Bone marrow (tissue), 2 donors: ENCODE measurements around the gene UBAC1.
A peak's percentile ranks its signal among the peaks of the same experiment; 100 is the strongest.

Experiments used
- DNase-seq, 2 donors: peaks; one replicate each; lab custom pipeline; 2025; lab: John Stamatoyannopoulos, UW

Gene UBAC1, protein sequence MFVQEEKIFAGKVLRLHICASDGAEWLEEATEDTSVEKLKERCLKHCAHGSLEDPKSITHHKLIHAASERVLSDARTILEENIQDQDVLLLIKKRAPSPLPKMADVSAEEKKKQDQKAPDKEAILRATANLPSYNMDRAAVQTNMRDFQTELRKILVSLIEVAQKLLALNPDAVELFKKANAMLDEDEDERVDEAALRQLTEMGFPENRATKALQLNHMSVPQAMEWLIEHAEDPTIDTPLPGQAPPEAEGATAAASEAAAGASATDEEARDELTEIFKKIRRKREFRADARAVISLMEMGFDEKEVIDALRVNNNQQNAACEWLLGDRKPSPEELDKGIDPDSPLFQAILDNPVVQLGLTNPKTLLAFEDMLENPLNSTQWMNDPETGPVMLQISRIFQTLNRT

DNA sequence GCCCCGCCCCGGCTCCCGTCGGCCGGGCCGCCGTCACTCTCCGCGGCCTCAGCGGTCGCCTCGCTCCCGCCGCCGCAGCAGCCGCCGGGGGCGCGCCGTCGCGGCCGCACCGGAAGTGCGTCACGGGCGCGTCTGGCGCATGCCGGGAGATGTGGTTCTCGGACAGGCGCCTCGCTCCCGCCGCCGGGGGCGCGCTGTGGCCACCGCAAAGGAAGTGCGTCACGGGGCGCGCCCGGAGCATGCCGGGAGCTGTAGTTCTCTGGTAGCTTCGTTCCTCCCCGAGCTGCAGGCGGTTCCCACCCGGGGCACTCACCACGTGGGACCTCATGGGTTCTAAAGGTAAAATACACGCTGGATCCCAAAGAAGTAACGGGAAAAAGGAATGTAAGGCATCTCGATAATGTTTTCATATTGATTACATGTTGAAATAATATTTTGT lies at the start of gene UBAC1:
UBAC1 (minus strand) TSS at position 97 of the 439 bp plus-strand sequence. CDS start 211 bp downstream, outside the sequence.
- peak; percentile 70 to 71 for DNase-seq

DNA sequence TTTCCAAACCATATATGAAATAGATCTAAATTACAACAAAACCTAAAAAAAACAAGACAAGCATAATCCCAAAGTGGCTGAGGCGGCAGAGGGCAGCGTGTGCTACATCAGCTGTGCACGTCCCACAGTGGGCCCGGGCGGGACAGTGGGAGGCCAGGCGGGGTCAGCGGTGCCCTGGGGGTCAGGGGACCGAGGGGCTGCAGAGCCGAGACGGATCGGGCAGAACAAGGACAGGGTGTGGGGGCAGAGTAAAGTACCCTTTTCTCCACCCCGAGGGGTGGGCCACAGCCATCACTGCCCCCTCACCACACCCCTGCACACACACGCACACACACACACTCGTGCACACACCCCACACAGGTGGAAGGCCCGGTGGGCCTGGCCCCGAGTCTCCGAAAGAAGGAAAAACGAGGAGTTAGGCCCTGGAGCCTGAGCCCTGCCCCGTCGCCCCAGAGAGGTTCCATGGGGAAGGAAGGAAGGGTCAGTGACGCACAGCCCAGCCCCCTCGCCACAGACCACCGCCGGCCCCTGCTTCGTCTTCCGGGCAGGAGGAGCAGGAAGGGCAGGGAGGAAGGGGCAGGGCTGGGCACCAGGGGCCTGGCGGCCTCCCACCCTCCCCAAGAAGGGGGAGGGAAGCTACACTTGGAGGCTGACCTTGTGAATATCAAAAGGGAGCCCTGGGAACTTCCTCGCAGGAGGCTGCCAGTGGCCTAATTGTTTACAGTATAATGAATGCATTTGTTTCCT lies 49.6 kb upstream of the UBAC1 start:
- DNase-seq, result no peak

DNA sequence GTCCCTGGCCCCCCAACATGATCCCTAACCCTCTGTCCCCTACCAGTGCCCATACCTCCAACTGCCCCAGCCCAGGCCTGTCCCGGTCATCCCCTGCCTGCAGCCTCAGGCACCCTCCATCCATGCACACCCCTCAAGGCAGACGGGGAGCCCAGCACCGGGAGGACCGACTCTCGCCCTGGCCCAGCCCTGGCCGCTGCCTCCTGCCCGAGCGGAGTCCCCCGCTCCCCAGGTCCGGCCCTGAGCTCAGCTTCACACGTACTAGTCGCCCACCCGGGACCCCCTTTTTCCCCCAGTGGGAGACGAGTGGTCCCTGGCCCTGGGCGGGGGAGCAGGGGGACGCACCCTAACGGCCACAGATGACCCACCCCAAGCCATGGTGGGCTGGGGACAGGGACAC lies 49.0 kb upstream of the UBAC1 start:
- no peak for DNase-seq

DNA sequence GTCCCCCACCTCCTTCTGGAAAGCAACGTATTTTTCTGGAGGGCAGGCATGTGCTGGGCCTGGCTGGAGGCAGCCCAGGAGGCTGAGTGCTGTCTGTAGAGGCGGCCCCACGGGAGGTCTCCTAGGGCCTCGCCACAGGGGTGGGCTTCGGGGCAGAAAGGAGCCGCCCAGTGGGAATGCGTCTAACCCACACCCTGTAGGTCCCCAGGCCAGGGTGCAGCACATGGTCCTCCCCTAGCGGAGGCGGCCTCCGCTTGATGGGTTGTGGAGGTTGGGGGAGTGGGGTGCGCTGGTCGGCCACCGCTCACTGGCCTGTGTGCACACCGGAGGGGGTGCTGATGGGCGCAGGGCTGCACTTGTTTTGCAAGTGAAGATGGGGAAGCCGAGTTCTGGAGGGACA lies 48.3 kb upstream of the UBAC1 start:
- no peak for DNase-seq

DNA sequence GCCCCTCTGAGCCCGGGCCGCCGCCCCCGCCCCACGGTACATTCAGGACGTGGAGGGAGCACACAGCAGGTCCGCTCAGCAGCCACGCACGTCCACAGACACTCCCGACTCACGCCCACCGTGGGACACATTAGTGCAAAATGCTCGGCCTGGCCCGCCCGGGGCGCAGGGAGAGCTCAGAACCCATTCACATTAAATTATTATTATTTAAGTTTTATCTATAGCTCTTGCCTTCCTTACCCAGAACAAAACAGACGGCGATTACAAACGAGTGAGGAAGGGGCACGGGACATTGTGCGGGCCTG lies 47.5 kb upstream of the UBAC1 start:
- DNase-seq, result no peak

DNA sequence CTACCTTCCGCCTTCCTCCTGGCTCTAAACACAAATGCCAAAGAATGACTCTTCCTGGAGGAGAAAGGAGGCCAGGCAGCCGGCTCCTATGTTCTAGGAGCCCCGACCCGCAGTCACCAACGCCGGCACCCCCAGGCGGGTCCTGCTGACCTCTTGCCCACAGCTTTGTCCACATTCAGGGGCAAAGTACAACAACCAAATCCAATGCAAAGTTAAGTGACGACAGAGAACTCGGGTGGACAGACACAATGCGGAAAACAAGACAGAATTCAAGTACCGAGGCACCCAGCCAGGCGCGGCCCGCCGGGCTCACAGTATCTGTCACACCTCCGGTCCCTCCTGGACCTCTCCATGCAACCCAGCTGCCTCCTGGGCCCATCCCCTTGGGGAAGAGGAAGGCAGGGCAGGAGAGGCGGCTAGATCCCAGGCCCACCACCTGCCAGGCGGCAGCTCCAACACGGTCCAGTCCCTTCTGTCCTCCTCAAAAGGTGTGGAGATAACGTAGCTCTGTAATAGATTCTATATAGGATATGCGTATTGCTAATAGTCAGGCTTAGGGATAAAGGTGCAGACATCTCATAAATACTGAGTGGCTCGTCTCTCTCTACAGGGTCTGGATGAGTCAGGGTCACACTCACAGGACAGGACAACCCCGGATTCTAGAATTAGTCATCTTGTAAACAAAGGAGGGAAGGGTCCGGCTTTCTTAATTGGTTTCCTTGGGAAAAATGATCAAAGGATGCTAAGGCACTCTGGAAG lies 46.9 kb upstream of the UBAC1 start:
- no peak for DNase-seq

DNA sequence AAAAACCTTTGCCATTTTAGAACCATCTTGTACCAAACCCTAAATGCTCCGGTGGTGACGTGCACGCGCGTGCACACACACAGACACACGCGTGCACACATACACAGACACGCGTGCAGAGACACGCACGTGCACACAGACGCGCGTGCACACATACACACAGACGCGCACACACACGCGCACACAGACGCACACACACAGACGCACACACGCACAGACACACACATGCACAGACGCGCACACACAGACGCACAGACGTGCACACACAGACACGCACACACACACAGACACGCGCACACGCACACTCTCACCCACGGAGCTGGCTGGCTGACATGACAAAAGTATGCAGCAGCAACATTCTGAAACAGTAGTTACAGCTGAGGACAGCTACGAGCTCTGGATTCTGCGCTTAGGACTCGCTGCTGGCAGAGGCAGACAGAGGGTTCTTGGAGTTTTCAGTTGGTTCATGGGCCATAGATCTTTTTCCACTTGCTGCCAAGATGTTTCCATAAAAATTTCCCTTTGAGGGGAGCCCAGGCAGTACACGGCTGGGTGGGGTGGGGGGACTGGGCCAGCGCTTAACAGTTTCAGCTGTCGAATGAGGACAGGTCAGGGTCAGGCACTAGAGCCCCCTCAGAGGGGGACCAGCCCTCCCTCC lies 46.2 kb upstream of the UBAC1 start:
- DNase-seq, result no peak

DNA sequence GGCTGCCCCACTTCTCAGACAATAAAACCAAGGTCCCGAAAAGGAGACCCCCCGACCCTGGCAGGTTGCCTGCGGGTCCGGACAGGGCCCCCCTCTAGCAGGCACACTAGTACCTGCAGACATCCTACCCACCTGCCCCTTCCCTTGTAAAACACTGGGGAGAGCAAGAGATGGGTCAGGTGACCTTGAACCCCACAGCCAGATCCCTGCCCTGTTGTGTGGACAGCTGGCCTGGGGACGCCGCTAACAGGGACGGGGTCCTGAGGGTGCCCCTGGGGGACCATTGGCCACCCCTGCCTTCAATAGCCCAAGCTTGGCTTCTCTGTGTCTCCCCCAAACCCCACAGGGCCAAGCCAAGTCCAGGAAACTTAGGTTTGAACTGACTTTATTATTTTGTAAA lies 45.0 kb upstream of the UBAC1 start:
- DNase-seq, result no peak

DNA sequence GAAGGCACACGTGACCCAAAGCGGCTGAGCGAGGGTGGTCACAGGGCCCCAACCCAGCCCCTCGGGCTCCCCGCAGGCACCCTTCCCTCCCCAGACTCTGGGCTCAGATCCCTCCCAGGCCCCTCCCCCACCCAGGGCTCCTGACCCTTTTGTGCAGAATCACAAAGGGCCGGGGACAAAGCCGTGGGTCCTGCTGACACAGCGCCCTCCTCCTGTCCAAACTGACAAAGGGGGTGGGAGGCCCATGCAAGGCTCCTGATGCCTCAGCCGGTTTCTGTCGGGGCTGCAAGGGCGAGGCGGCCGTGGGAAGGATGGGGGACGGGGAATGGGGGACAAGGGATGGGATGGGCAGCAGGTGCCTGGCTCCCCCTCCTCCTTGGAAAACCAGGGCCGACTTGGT lies 43.5 kb upstream of the UBAC1 start:
- no peak for DNase-seq

DNA sequence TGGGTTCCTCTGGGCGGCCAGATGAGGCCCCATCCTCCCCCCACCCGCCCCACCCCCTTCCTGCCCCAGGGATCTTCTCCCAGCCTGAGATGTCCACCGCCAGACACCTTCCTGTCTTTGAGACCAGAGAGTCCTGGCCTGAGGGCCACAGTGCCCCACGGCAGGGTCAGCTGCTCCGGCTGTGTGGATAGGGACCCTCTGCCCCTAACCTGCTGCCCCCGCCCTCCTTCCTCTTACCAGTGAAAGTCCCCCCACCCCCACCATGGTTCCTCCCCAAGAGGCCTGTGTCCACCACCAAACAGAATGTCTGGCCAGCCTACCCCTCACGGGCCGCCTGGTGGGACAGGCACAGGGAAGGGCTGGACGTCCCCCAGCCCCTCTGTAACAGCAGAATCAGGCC lies 43.0 kb upstream of the UBAC1 start:
- DNase-seq, result no peak

DNA sequence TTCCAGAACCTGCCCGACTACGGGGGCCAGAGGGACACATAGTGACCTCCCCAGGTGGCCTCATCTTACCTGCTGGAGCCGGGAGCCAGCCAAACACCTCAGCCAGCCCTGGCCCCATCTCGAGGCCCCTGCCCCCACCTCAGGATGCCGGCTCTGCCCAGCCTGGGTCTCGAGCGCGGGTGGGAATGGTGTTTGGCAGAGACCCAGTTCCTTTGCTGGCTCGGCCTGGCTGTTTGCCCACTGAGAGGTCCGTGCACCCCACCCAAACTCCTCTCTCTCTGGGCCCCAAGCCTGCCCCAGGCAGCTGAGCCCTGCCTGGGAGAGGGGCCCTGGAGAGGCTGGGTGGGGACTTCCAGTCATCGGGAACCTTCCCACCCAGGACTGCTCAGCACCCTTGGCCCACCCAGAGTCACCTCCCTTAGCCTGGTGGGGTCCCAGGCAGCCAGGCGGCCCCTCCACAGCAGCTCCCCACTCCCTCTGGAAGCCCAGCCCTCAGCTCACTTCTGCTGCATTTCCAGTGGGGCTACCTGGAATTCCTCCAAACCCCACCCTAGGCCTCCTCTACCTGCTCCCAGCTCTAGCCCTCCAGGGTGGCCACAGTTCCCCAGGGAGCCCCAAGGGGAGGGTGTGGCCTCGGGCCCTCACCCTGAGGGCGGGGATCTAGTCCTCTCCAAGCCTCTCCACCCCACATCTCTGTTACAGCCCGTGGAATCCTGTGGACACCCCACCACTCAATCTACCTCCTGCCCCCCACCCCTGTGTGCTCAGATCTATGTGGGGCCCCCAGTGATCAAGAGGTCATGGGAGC lies 42.4 kb upstream of the UBAC1 start:
- no peak for DNase-seq

DNA sequence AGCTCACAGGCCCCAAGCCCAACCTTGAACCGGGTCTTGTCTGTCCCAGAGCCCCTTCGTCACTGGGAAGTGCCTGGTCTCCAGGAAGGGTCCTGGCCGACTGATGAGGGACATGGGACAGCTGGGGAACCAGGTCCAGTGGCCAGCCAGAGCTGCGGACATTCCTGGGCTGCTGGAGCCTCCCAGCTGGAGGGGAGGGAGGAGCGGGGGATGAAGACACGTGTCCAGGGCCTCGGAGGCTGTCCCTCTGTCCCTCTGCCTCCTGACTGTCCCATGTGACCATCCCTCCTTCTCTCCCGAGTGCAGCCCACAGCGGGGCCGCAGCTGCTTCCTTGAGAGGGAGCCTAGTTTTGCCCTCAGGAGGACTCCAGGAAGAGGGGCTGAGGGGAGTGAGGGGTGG lies 41.7 kb upstream of the UBAC1 start:
- no peak for DNase-seq

DNA sequence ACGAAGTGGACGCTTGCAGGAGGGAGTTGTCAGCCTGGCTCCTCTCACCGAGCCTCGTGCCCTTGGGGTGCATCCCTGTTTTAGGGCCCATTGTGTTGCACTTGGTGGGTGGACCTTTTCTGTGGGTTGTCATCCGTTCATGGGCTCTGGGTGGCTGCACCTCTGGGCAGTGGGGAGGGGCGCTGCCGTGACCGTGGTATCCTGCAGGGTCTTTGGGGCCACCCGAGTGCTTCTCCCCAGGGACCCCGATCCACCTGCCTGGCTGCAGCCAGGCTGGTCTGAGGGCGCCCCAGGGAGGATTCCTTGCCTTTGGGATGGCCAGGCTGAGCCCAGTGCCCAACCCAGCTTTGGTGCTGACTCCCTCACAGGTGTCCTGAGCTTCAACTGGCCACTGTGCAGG lies 41.0 kb upstream of the UBAC1 start:
- DNase-seq, result no peak

DNA sequence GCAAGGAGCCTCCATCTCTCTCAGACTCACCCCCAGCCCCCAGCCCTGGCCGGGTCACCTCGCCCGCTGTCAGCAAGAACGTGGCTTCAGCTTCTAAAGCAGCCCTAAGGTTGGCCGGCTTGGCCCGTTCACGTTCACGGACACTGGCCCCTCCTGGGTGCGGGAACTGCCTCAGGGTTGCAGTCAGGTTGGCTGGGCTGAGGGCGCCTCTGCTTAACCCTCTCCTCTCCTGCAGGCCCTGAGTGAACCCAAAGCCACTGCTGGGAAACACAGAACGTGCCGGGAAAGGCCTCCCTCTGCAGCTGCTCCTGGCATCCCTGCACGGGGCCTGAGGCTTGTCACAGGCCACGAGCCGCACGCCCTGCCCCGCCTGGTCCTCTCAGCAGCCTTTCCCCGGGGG lies 40.1 kb upstream of the UBAC1 start:
- no peak for DNase-seq

DNA sequence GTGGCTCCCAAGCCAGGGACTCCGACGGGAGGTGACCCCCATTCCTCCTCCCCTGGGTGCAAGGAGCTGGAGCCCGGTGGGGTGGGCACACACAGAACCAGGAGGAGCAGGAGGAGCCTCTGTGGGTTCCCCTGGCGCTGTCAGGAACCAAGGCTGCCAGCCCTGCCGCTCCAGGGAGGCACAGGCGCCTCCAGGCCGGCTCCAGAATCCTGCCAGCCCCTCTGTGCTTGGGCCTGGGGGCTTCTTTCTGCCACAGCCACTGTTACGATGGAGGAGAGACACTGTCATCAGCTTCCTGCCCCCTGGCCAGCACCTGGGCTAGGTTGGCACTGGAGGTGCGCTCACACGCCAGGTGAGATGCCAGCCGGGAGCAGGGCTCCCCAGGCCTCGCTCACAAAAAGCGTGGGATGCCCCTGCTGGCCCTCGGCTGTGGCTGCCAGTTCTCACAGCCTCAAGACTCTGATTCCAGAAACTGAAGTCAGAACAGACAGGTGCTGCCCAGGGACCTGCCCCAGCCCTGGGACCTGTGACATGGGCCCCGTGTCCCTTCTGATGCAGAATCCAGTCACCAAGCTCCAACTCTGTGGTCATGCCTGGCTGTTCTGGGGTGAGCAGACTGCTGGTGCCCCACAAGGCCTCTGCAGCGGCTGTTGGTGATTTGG lies 37.4 kb upstream of the UBAC1 start:
- DNase-seq, result no peak

DNA sequence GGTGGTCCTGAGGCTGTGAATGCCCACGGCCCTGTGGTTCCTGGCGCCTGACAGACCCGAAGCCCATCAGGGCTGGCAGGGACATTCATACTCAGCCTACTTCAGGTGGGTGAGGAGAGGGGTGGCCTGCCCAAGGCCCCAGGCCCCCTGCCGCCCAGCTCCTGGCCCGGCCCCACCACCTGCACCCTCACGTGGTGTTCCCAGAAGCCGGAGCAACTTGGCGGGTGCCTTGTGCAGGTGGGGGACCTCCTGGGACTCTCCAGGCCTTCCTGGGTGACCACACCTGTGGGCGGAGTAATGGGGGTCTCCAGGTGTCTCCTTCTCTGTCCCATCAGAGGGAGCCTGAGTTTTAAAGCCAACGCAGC lies 36.8 kb upstream of the UBAC1 start:
- no peak for DNase-seq

DNA sequence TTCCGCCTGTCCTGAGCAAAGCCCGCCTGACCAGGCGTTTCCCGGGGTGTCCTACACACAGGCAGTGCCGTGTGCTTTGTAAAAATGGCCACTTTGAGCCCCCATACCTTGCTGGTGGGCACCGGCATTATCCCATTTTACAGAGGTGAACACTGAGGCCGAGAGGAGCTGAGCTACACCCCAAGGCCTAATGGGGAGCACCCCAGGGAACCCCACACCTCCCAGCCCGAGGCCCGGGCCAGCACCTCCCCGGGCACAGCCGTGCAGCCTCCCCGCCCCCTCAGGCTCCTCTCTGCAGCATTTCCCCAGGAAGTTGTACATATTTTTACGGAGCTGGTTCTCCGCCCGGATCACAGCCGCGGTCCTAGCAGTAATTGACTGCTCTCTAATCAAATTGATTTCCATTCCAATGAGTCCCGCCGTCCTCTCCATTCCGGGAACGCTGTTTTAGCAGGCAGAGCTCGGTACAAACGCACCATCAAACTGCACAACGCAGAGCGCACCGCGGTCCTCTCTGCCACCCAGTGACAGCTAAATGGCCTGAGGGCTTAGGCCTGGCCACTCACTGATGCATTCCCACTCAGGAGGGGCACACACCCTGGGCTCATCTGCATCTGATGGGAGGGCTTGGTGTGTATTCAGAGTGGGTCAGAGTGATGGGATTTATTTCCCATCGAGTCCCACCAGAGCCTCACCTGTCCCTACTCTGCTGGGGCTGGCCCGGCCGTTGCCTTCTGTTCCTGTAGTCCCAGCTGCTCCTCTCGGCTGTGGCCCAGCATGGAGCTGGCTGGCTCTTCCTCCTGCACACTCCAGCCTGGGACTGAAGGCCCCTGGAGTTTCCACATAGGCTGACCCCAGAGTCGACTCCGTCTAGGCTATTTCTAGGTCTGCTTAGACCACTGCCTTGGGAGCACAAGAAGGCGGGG lies 36.2 kb upstream of the UBAC1 start:
- no peak for DNase-seq

DNA sequence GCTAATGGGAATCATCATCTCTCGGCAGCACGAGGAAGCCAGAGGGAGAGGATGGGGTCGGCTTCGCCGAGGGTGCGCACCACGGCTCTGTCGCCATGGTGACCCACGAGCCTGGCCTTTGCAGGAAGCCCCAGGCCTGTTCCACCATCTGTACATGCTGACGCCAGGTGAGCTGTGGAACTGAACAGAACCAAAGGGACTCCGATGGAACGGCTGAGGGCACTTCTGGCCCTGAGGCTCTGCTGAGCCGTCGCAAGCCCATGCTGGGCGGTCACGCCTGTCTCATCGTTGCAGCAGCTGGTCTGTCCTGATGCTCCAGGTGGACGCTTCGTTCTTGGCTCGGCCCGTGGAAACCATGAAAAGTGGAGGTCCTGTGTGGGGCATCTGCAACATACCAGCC lies 34.6 kb upstream of the UBAC1 start:
- DNase-seq, result no peak

DNA sequence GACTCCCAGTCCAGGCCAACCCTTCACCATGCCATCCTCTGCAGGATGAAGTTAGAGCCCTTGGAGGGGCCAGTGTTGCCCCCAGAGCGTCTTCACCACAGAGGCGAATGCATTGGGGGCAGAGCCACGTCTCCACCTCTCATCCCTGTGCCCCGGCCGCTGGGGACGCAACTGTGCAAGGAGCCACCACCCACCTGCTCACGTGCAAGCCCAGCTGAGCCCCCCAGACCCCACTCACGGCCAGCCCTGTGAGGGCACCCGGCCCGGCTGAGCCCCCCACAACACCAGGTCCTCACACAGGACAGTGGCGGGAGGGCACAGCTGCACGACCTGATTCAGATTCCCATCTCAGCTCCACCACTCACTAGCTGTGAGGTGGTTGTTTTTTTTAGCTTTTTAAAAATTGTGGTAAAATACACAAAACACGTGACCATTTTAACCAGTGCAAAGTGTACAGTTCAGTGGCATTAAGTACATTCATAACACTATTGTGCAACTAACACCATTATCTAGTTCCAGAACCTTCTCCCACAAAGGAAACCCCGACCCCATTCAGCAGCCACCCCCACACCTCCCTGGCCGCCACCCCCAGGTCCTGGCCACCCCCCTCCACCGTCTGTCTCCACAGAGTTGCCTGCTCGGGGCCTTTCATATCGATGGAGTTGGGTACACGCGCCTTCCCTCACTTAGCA lies 33.5 kb upstream of the UBAC1 start:
- peak in 1 of 2 donors; percentile 17 for DNase-seq
